Inflammatory macrophage treated with lipopolysaccharide for 4 hours (primary cell): ENCODE data around the gene TCOF1.

Experiments
- DNase-seq: peaks from one replicate; pipeline ENCODE4 v3.0.0-alpha.2; 2020

The TCOF1 gene

DNA sequence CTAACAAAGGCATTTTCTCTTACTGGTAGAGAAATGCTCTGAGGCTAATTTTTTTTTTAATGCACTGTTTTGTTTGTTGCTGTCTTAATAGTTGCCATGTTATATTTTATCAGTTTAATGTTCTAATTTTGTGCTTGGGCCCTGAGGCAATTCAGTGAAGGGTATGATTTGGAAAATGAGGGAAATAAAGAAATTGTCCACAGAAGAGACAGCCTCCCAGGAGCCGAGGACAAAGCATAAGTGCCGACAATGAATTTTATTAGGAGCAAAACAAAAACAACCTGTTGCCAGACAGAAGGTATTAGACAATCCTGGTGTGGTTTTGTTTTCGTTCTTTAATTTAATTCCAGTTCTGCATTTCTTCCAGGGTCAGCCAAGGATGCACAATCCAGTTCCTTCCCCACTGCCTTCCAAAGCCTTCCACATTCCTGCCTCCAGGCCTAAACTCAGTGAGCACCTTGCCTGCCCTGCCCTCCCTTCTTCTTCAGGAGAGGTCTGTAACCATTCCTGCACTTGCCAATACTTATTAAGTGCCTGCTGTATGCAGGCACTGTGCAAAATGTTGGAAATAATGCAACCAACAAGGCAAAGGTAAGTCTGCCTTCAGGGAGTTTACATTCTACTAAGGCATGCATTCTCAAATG, 4.3 kb upstream of the TCOF1 start:
- peak; percentile 40 for DNase-seq

DNA sequence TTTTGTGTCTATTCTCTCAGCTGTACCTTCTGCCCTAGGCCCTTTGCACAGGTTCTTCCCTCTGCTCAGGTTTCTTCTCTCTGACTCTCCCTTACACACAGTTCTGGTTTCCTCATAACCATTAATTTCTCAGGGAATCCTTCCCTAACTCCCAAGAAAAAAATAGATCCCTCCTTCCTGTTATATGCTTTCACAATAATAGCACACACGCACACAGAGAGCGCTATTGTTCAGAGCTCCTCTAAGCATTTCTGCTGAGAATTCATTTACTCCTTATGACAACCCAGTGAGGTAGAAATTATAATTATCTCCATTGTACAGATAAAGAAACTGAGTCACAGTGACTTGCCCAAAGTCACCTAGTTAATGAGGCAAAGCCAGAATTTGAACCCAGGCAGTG, 1.7 kb upstream of the TCOF1 start:
- no peak for DNase-seq

DNA sequence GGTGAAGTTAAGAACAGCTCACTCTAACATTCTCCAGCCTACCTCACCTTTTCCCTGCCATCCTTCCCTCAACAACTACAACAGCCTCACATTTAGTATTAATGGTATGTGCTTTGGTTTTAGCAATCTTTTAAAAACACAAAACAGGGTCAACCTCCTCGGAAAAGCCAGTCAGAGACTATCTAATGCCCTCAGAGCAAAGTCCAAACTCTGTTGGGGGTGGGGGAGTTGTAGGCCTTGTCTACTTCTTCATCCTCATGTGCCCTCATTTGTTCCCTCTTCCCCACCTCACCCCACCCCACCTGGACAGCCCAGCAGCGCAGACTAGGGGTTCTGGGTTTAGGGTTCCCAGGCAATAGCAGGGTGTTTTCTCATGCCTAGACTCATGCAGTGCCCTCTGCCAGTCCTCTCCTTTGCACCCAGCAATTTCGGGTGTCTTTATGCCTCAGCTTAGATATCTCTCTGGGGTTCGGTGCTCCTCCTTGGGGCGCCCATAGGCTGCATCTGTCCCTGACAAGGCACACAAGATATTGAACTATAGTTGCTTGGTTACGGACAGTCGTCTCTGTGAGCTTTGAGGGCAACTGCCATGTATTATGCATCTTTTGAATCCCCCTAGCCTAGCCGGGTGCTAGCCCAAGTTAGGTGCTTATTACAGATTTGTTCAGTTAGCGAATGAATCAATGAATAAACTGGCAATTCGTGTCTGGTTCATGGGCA, 762 bp upstream of the TCOF1 start:
- no peak for DNase-seq

DNA sequence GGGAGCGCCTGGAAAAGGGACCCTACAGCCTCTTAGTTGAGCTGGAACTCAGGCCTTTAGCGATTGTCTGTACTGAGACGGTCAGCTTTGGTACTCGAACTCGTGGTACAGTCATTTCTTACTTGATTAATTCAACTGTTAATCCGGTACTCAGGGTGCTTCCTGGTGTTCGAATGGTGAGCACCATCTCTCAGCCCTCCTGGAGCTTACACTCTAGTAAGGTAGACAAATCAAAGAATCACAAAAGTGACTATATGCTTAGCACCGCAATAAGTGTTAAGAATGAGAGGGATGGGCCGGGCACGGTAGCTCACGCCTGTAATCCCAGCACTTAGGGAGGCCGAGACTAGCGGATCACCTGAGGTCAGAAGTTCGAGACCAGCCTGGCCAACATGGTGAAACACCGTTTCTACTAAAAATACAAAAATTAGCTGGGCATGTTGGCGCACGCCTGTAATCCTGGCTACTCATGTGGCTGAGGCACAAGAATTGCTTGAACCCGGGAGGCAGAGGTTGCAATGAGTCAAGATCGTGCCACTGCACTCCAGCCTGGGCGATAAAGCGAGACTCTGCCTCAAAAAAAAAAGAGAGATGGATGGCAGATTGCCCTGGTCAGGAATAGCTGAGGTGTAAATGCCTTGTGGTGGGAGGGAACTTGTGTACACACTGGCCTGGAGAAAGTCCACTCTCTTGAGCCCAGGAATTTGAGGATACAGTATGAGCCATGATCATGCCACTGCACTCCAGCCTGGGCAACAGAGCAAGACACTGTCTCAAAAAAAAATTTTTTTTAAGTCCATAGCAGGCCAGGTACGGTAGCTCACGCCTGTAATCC, 981 bp downstream of the TCOF1 start:
- DNase-seq: no peak

DNA sequence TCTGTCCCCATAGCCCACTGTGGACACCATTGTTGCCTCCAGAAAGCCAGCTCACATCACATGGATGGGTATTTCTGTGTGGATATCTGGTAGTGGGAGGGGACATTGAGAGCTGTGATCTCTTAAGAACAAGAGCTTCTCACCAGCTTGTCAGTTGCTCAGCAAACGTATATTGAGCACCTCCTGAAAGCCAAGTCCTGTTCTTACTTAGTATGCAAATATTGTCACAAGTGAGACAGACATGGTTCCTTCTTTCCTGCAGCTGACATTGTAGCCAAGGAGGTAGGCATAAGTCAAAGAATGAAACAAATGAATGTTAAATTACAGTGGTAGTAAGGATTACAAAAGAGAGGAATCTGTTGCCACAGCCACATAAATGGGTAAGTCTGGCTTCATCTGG, 3.8 kb downstream of the TCOF1 start:
- no peak for DNase-seq

DNA sequence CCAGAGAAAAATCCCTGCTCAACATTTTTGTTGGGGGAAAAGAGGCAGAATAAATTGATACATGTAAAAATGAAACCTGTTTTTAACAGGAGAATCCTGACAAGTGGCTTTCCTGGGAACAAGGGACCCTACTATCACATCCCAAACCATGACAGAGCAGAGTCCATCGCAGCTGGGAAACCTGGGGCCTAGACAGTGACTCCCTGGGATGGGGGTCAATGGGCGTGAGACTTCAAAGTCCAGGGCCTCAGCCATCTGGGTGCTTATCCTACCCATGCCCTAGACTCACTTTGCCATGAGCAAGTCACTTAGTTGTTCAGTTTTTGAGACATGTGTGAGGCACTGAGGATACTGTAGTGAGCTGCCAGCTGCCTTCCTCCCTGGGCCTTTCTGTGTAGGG, 5.7 kb downstream of the TCOF1 start:
- DNase-seq: no peak

DNA sequence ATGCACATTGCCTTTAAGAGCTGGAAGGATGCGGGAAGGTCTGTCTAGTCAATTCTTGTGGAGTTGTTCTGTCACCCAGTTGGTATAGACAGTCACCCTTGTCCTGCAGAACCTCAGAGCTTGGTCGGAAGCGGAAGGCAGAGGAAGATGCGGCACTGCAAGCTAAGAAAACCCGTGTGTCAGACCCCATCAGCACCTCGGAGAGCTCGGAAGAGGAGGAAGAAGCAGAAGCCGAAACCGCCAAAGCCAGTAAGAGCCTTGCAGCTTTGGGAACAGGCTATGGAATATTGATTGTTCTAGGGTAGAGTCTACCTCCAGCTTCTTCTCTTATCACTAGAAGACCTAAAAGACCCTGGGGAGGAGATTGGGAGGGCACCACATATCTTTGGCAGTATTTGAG, 6.5 kb downstream of the TCOF1 start:
- no peak for DNase-seq

DNA sequence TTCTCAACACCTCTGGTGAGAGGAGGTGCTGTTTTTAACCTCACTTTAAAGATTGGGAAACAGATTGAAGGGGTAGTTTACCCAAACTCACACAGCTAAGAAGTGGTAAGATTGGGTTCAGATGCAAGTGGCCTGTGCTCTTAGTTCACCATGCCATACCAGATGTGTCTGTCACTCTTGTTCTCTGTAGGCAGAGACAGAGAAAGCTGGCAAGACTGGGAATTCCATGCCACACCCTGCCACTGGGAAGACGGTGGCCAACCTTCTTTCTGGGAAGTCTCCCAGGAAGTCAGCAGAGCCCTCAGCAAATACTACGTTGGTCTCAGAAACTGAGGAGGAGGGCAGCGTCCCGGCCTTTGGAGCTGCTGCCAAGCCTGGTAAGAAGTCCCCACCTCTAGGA, 11.0 kb downstream of the TCOF1 start:
- DNase-seq: no peak

DNA sequence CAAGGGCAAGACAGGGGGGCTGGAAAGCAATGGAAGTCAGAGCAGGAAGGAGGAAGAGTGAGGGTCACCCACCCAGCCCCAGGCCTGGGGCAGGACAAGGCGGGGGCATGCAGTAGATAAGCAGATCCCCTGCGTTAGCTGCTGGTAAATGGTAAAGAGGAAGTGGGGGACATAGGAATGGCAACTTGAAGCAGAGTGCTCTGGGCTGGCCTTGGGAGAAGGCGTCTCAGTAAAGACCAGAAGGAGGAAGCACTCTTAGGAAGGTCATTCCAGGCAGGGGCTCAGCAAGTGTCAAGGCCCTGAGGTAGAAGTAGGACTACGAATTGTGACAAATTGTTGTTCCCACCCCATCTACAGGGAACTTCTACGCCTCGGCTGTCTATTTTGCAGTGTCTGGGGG, 15.1 kb downstream of the TCOF1 start:
- peak; percentile 43 for DNase-seq

DNA sequence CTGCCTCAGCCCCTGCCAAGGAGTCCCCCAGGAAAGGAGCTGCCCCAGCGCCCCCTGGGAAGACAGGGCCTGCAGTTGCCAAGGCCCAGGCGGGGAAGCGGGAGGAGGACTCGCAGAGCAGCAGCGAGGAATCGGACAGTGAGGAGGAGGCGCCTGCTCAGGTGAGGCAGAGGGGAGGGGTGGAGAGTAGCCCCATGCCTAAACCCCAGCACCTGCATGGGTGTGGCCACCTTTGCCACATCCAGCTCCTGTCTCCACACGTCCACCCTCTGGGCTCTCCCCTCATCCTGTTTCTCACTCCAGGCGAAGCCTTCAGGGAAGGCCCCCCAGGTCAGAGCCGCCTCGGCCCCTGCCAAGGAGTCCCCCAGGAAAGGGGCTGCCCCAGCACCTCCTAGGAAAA, 17.2 kb downstream of the TCOF1 start:
- DNase-seq: no peak

DNA sequence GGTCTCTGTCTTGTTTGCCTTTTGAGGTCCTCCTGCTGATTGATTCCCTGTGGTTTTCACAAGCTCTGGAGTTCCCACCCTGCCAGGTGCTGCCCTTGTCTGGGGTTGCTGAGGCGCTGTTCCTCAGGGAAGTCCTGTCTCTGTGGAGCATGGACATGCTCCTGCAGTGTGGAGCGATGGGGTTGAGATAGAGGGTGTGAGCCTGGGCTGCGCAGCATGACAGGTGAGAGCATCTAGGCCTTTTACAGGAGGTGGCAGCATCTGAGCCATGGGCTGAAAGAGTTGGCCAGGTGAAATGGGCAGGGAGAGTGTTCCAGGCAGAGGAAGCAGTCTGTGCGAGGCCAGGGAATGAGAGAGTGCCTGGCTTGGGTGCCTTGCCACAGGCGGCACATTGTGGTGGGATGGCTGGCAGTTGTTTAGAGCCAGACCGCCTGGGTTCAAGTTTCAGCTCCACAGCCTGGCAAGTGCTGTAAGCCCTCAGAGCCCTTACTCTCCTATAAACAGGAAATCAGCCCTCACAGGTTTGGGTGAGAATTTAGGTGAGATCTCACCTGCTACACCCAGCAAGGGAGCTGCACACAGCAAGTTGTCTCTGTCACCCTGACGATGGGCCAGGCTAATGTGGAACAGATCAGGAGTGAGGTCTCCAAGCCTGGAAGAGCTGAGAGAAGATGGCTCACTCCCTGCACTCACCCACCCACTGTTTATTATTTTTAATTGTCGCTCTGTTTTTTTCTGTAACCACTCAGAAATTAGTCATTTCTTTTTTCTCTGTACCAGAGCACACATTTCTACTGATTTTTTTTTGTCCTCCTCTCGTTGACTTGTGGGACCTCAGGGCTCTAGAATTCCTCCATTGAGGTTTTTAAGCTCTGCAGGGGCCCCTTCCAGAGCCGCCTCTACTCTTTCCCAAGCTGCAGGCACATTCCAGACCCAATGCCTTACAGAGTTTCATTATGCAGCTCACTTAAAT, 19.6 kb downstream of the TCOF1 start:
- DNase-seq: no peak

DNA sequence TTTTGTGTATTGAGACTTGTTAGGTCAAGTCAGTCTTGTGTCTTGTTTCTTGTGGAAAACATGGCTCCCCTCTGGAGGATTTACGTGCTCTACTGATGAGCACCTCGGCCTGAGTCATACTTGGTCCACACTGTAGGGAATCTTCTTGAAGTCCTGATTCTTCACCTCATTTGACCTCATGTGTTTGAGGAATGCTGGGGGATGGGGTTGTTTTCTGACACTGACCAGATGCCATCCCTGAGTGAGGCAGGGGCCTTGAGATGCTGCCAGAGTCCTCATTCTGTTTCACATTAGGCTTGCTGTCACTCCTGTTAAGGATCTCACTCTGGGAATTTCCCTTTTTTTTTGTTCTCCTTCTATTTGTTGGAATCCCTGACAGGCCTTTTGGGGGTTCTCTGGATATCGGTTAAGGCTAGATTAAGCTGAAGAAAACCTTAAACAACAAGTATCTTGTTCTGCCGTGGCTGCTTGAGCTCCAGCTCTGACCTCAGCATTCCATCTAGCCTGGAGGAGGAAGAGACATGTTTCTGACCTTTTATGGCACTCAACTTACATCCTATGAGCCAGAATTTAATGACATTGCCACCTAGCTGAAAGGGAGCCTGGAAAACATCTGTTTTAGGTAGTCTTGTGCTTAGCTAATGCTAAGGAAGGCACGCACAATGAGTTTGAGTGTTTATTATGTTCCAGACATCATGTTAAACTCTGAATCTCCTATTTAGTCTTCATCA, 20.6 kb downstream of the TCOF1 start:
- DNase-seq: no peak

DNA sequence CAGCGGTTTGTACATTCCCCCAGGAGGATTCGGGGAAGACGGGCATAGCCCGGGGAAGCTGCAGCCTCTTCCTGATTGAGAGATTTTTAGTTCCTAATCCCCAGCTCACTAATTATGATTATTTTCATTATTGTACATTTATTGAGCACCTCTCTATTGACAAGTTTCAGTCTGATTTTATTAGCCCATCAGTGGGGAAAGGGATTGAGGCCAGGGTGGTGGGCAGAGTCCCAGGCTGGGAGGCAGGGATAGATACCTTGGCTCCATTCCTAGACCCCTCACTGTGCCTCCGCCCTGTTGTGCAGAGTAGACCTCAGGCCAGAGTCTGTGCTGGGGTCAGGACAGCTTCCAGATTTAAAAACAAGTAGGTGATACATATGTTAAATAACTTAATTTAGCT, 27.2 kb downstream of the TCOF1 start:
- no peak for DNase-seq

DNA sequence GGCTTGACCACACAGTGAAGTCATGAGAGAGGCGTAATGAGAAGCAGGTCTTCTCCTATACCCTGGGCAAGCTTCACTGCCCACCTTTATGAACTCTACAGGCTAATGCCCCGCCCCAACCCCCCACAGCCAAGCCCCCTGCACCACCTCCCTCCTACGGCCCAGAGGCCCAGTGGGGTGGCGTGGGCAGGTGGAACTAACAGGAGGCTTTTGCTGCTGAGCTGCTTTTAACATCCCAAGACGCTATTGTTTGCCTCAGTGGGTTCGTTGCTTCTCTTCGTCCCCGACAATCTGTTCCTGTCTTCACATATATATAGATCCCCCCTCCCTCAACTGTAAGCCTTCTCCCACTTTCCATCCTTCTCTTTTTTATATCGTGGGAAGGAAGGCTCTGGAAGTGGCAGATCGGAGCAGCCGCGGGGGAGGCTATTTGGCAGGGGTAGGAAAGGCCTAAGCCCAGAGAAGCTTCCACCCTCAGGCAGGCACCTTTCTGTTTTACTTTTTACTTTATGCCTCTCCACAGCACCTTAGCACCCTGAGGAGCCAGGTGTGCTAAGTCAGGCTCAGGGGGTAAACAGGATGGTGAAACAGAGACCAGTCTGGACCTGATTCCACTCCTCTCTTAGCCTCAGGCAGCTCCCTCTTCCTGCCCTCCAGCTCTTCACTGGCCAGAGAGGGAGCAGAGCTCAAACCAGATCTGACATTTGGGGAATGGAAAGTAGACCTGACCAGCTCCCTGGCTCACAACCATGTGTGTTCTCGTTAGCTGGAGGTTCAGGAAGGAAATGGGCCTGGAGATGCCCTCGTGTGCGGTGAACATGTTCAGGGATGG, 28.7 kb downstream of the TCOF1 start:
- DNase-seq: no peak

DNA sequence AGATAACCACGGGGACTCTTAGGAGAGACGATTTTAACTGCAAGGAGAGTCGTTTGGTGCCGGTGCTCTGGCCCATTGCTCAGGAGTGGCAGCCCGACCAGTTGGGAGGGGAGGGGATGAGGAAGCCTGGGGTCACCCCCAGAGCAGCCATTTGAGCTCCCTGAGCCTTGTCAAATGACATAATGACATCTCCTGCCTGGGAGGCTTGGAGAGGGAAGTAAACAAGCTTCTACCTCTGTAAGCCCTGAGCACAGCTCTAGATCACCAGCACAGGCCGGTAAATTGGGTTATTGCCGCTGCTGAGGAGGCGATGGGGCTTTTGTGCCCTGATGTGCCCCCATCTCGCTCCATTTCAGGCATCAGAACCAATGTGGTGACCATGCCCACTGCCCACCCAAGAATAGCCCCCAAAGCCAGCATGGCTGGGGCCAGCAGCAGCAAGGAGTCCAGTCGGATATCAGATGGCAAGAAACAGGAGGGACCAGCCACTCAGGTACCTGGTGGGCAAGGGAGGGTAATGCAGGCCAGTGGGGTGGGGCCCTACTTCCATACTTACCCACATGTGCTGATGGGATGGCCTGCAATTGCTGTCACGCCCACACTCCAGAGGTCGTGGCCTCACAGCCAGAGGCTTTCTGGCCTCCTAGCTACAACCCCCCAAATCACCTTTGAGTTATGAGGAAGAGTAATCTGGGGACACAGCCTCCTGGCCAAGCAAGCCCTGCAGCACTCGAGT, 32.2 kb downstream of the TCOF1 start:
- DNase-seq: no peak

DNA sequence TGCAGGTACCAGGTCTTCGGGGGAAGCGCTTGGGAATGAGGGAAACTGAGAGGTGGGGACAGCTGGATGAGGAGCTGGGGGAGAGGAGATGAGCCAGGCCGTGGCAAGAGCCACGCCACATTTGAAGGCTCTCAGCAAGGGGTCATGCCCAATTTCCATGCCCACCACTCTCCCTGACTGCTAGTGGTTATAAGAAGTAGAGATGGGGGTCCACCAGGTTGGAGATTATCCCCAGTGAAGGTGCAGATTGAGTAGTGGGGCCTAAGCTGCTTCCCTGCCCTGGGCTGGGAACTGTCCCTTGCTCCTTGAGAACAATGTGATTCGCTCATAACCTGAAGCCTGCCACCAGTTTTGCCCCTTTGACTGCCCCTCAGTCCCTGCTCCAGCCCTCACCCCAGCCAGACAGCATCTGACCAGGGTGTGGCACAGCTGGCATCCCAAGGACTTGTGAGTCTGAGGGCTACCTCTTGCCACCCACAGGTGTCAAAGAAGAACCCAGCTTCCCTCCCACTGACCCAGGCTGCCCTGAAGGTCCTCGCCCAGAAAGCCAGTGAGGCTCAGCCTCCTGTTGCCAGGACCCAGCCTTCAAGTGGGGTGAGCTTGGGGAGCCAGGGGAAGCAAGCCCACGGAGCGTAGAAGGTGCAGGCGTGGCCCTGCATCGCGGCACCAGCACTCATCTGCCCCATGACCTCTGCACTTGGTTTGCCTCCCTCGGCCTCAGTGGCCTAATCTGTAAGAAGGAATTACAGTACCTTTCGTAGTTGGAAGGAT, 33.8 kb downstream of the TCOF1 start:
- DNase-seq: no peak

DNA sequence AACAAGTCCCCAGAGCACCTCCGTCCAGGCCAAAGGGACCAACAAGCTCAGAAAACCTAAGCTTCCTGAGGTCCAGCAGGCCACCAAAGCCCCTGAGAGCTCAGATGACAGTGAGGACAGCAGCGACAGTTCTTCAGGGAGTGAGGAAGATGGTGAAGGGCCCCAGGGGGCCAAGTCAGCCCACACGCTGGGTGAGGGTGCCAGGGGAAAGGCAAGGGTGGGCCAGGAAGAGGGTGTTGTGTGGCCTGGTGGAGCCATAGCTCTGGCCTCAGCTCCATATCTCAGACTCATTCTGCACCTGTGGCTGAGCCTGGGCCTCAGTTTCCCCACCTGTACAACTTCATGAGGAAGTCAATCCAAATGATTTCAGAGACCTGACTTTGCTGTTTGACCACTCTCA, 34.5 kb downstream of the TCOF1 start:
- DNase-seq: no peak

DNA sequence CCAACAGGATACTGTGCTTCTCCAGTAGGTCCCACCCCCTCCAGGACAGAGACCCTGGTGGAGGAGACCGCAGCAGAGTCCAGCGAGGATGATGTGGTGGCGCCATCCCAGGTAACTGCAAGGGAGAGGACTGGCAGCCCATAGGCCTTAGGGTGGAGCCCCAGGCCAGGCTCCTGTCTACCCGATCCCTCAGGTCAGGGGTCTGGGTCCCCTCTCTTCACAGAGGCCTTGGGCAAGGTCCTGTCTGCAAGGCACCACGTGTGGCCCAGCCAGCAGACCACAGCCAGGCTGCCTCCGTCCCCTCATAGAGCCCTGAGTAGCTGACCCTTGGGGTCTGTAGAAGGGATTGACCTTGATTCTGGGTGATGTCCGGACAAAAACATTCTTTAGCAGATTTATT, 35.2 kb downstream of the TCOF1 start:
- DNase-seq: no peak

DNA sequence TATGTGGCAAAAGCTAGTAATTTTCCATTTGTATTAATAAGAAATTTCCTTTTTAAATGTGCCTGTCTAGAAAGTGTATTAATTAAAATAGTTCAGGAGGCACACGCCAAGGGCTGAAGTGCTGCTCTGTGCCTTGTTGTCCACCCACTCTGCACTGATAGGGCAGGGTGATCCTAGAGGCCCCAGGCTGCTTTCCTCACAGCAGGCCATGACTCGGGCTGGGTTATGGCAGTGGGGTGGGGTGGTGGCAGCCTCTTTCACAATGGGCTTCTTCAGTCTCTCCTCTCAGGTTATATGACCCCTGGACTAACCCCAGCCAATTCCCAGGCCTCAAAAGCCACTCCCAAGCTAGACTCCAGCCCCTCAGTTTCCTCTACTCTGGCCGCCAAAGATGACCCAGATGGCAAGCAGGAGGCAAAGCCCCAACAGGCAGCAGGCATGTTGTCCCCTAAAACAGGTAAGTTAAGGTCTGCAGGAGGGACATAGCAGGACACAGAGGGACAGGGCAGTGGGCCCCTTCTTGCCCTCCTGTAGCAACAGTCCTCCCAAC, 35.7 kb downstream of the TCOF1 start:
- no peak for DNase-seq
